ENCODE measurements around the gene DNAJC15.

DNA sequence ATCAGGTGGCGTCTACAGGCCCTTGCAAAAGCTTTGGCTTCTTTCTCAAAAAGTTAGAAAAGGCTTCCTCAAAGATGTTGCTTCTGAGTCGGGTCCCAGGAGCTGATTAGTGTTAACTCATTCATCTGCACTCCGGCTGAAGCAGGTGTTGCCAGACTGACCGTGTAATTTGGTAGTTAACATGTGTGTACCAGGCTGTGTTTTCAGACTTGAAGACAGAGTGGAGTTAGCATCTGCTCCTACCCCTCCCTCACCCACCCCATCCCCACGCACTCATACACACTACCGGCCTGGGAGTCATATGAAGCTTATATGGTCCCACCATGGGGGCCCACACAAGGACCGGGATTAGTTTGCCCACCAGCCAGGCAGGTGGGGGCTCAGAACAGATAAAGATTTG is 111.5 kb downstream of the DNAJC15 start:
- TF ChIP-seq CTCF (IDR thresholded peaks at IDR 0.05): no peak
- no peak for TF ChIP-seq REST (IDR thresholded peaks at IDR 0.05; ENCODE audit: insufficient read depth in 1 of 2, low read depth in 2 of 2, low read length in 1 of 2)

Measured in Panc1 (cell line).